Activated T-helper 1 cell treated with anti-CD3 and anti-CD28 coated beads, Interleukin-12 subunit alpha, Interleukin-12 subunit beta, Interleukin-2, Interleukin-4 antibody, amounts not matched to agents 30 ng/mL and 10 ng/mL and 1 ng/mL, durations not matched to agents 14 hours and 24 hours and 36 hours (primary cell): ENCODE results near the gene CASS4. TPM values are rescaled to one million over a fixed set of nuclear protein-coding genes. Genes with fewer than 3 reads are reported as not detected.

Experiments
- DNase-seq: peaks from one replicate; pipeline ENCODE4 v3.0.0; 2021; ENCODE audit warnings: low spot score
- H3K27ac Mint-ChIP-seq: one replicate; pipeline ENCODE4 v1.8.0; 2021; ENCODE audit warnings: mild to moderate bottlenecking, mixed read lengths
- H3K27me3 Mint-ChIP-seq: one replicate; pipeline ENCODE4 v1.8.0; 2022; ENCODE audit warnings: mild to moderate bottlenecking, moderate library complexity, mixed read lengths; ENCODE audit not compliant: insufficient read depth
- H3K36me3 Mint-ChIP-seq: one replicate; pipeline ENCODE4 v1.8.0; 2021; ENCODE audit warnings: low read depth, mixed read lengths
- H3K4me1 Mint-ChIP-seq: one replicate; pipeline ENCODE4 v1.8.0; 2021; ENCODE audit warnings: low read depth, mixed read lengths
- H3K4me3 Mint-ChIP-seq: one replicate; pipeline ENCODE4 v1.8.0; 2021; ENCODE audit warnings: mild to moderate bottlenecking, moderate library complexity, mixed read lengths
- H3K9me3 Mint-ChIP-seq: one replicate; pipeline ENCODE4 v1.8.0; 2021; ENCODE audit warnings: mixed read lengths
- intact Hi-C: fragments of 100-400 bp; cut with micrococcal nuclease; formaldehyde crosslinking; loops from one replicate; pipeline ENCODE4 v1.15.1; 2024
- total RNA-seq: library from RNA; stranded (reverse); gene quantifications from 2 replicates; pipeline ENCODE4 v1.2.3, GENCODE V29; 2022

CASS4 gene
- total RNA-seq, 1 donor from 2014 or later, result 6.7 TPM

- H3K27me3 Mint-ChIP-seq, result no peaks in the 10 kb centered on the region
- H3K36me3 Mint-ChIP-seq, result peaks cover 15% of the 10 kb centered on the region
- peak overlapping the region; percentile 100 for H3K4me3 Mint-ChIP-seq
These were observed 55.9 kb downstream of the CASS4 start for GRCh38 chr20:56467968-56468315.

GRCh38 chr20:56468316-56469076, 56.4 kb downstream of the CASS4 start, which contains the start of gene RTF2:
Gene RTF2 (plus strand): TSS chr20:56468627. CDS start chr20:56468698, 71 bp downstream.
- peak; percentile 98 for DNase-seq
- intact Hi-C loops, result loop anchor here (1.0 kb wide), 5 partner anchors 28 to 110 kb away; partner anchors contain the start of genes AURKA, CSTF1 and FAM210B
- Mint-ChIP-seq H3K4me1 (peaks cover 56% of the 10 kb centered on the region), H3K27ac (peak within 1 kb of the TSS; percentile 99), H3K36me3 (peaks cover 20% of the 10 kb centered on the region), H3K9me3 (no peaks in the 10 kb centered on the region), H3K27me3 (no peaks in the 10 kb centered on the region), H3K4me3 (peak within 1 kb of the TSS; percentile 100)

More at GRCh38 chr20:56467968-56468315, 55.9 kb downstream of the CASS4 start:
- no peak for DNase-seq
- intact Hi-C loops, result loop anchor here (1.0 kb wide), 5 partner anchors 28 to 110 kb away; partner anchors contain the start of genes AURKA, CSTF1 and FAM210B
- peak overlapping the region; percentile 99 for H3K27ac Mint-ChIP-seq
- no peaks in the 10 kb centered on the region for H3K9me3 Mint-ChIP-seq
- H3K4me1 Mint-ChIP-seq, result peaks cover 61% of the 10 kb centered on the region

GRCh38 chr20:56469077-56469449, 57.0 kb downstream of the CASS4 start:
- Mint-ChIP-seq H3K9me3 (no peaks in the 10 kb centered on the region), H3K36me3 (peaks cover 20% of the 10 kb centered on the region), H3K27me3 (no peaks in the 10 kb centered on the region)

GRCh38 chr20:56483970-56484369, 71.9 kb downstream of the CASS4 start:
- Mint-ChIP-seq H3K4me3 (peak overlapping the region; percentile 65), H3K27ac (peak overlapping the region; percentile 76), H3K36me3 (peaks cover 56% of the 10 kb centered on the region), H3K9me3 (no peaks in the 10 kb centered on the region), H3K27me3 (no peaks in the 10 kb centered on the region), H3K4me1 (peaks cover 24% of the 10 kb centered on the region)
- intact Hi-C loops, result no loop called here
- DNase-seq, result no peak

More at GRCh38 chr20:56469077-56469449, 57.0 kb downstream of the CASS4 start:
- peak overlapping the region; percentile 100 for H3K4me3 Mint-ChIP-seq
- H3K4me1 Mint-ChIP-seq, result peaks cover 50% of the 10 kb centered on the region
- H3K27ac Mint-ChIP-seq, result peak overlapping the region; percentile 99
- no peak for DNase-seq
- intact Hi-C loops, result no loop called here

- H3K4me3 Mint-ChIP-seq, result no peak overlapping the region
- intact Hi-C loops, result no loop called here
- no peaks in the 10 kb centered on the region for H3K9me3 Mint-ChIP-seq
- H3K27me3 Mint-ChIP-seq, result no peaks in the 10 kb centered on the region
- peaks cover 32% of the 10 kb centered on the region for H3K4me1 Mint-ChIP-seq
- no peak for DNase-seq
- H3K36me3 Mint-ChIP-seq, result peaks cover 54% of the 10 kb centered on the region
- no peak overlapping the region for H3K27ac Mint-ChIP-seq
These were observed 75.2 kb downstream of the CASS4 start for GRCh38 chr20:56487216-56487615.

- H3K27ac Mint-ChIP-seq, result no peak overlapping the region
- H3K4me3 Mint-ChIP-seq, result no peak overlapping the region
- no peaks in the 10 kb centered on the region for H3K9me3 Mint-ChIP-seq
- no peaks in the 10 kb centered on the region for H3K27me3 Mint-ChIP-seq
- peaks cover 53% of the 10 kb centered on the region for H3K36me3 Mint-ChIP-seq
- peaks cover 22% of the 10 kb centered on the region for H3K4me1 Mint-ChIP-seq
- intact Hi-C loops, result no loop called here
- no peak for DNase-seq
These were observed 76.5 kb downstream of the CASS4 start for GRCh38 chr20:56488566-56488965.

GRCh38 chr20:56501116-56501515, 89.1 kb downstream of the CASS4 start:
- intact Hi-C loops, result loop anchor here (10.0 kb wide), 1 partner anchor 256 kb away; the partner anchor contains the start of gene MC3R
- Mint-ChIP-seq H3K4me3 (no peak overlapping the region), H3K9me3 (peaks cover 4% of the 10 kb centered on the region)

GRCh38 chr20:56503916-56504315, 91.9 kb downstream of the CASS4 start:
- intact Hi-C loops, result loop anchor here (1.0 to 10.0 kb wide), 3 partner anchors 104 to 259 kb away; partner anchors contain the start of genes AURKA, CSTF1 and MC3R
- Mint-ChIP-seq H3K4me3 (no peak overlapping the region), H3K27ac (no peak overlapping the region), H3K27me3 (no peaks in the 10 kb centered on the region), H3K9me3 (no peaks in the 10 kb centered on the region), H3K36me3 (peaks cover 28% of the 10 kb centered on the region), H3K4me1 (no peaks in the 10 kb centered on the region)
- no peak for DNase-seq

More at GRCh38 chr20:56501116-56501515, 89.1 kb downstream of the CASS4 start:
- Mint-ChIP-seq H3K27ac (no peak overlapping the region), H3K36me3 (peaks cover 36% of the 10 kb centered on the region), H3K27me3 (no peaks in the 10 kb centered on the region), H3K4me1 (no peaks in the 10 kb centered on the region)
- no peak for DNase-seq

GRCh38 chr20:56504373-56505005, 92.4 kb downstream of the CASS4 start:
- H3K9me3 Mint-ChIP-seq, result no peaks in the 10 kb centered on the region
- H3K27ac Mint-ChIP-seq, result peak overlapping the region; percentile 63
- no peaks in the 10 kb centered on the region for H3K4me1 Mint-ChIP-seq
- H3K4me3 Mint-ChIP-seq, result no peak overlapping the region
- intact Hi-C loops, result loop anchor here (1.0 to 10.0 kb wide), 3 partner anchors 104 to 260 kb away; partner anchors contain the start of genes AURKA, CSTF1 and MC3R
- no peak for DNase-seq
- no peaks in the 10 kb centered on the region for H3K27me3 Mint-ChIP-seq
- peaks cover 27% of the 10 kb centered on the region for H3K36me3 Mint-ChIP-seq

GRCh38 chr20:56506103-56506502, 94.0 kb downstream of the CASS4 start:
- DNase-seq, result no peak
- H3K36me3 Mint-ChIP-seq, result peaks cover 25% of the 10 kb centered on the region
- no peaks in the 10 kb centered on the region for H3K27me3 Mint-ChIP-seq
- no peak overlapping the region for H3K27ac Mint-ChIP-seq
- intact Hi-C loops, result loop anchor here (10.0 kb wide), 1 partner anchor 261 kb away; the partner anchor contains the start of gene MC3R
- H3K9me3 Mint-ChIP-seq, result no peaks in the 10 kb centered on the region
- H3K4me3 Mint-ChIP-seq, result no peak overlapping the region
- H3K4me1 Mint-ChIP-seq, result no peaks in the 10 kb centered on the region
